Common myeloid progenitor, CD34-positive (primary cell): ENCODE measurements around the gene TBC1D22A.
"Not testable (repeated sequence)": the region's sequence is repeated elsewhere in the genome, so short reads cannot be mapped to it uniquely, and the experiment has no call there.

Experiments
- CTCF ChIA-PET: fragments of 350-600 bp; sonication (Branson Sonifier 250); formaldehyde crosslinking; loops from one replicate; lab custom pipeline; 2021; ENCODE audit warnings: antibody characterized with exemption; lab: Charles Lee
- POLR2A ChIA-PET: fragments of 350-600 bp; sonication (Branson Sonifier 250); formaldehyde crosslinking; loops from one replicate; lab custom pipeline; 2021; ENCODE audit warnings: antibody characterized with exemption; lab: Charles Lee
- DNase-seq, 3 donors: peaks; one replicate each; pipeline versions ENCODE4 v3.0.0 to v3.0.0-alpha.2; 2013
- H3K27ac ChIP-seq, 2 experiments: 1 replicate in 1 of 2; 2 replicates in 1 of 2; pipeline ENCODE4 v1.7.0; 2013; ENCODE audit warnings: inconsistent platforms in 2 of 2, low read length in 2 of 2, mild to moderate bottlenecking in 2 of 2, low read depth in 1 of 2, moderate library complexity in 1 of 2; ENCODE audit not compliant: severe bottlenecking in 2 of 2, insufficient read depth in 1 of 2, poor library complexity in 1 of 2
- H3K27me3 ChIP-seq, 5 experiments: replicated peaks in 2 of 5; 1 replicate in 3 of 5; 2 replicates in 2 of 5; pipeline versions ENCODE4 v1.6.1 to v1.7.0; 2013; ENCODE audit warnings: low read length in 4 of 5, mild to moderate bottlenecking in 2 of 5, moderate library complexity in 2 of 5, inconsistent platforms in 1 of 5; ENCODE audit not compliant: insufficient read depth in 5 of 5, control insufficient read depth in 4 of 5
- H3K36me3 ChIP-seq, 4 experiments: 1 replicate in 2 of 4; 2 replicates in 2 of 4; pipeline versions ENCODE4 v1.6.1 to v1.7.0; 2013; ENCODE audit warnings: low read length in 3 of 4, control low read depth in 1 of 4, mild to moderate bottlenecking in 1 of 4; ENCODE audit not compliant: control insufficient read depth in 4 of 4, insufficient read depth in 4 of 4
- H3K4me1 ChIP-seq, 4 experiments: 1 replicate in 3 of 4; 2 replicates in 1 of 4; pipeline versions ENCODE4 v1.6.1 to v1.7.1; 2013; ENCODE audit warnings: low read length in 3 of 4, mild to moderate bottlenecking in 3 of 4, control low read depth in 1 of 4, inconsistent platforms in 1 of 4, moderate library complexity in 1 of 4; ENCODE audit not compliant: control insufficient read depth in 4 of 4, insufficient read depth in 4 of 4; ENCODE audit errors: control extremely low read depth in 1 of 4
- H3K4me3 ChIP-seq, 7 experiments: 1 replicate in 4 of 7; 2 replicates in 3 of 7; pipeline versions ENCODE4 v1.5.1 to v1.7.0; 2013; ENCODE audit warnings: mild to moderate bottlenecking in 7 of 7, low read length in 6 of 7, moderate library complexity in 6 of 7, inconsistent platforms in 2 of 7, low read depth in 2 of 7, control low read depth in 1 of 7; ENCODE audit not compliant: insufficient read depth in 4 of 7, control insufficient read depth in 1 of 7; ENCODE audit errors: extremely low read depth in 1 of 7
- H3K9me3 ChIP-seq, 5 experiments: 1 replicate in 4 of 5; 2 replicates in 1 of 5; pipeline versions ENCODE4 v1.6.1 to v1.7.1; 2013; ENCODE audit warnings: low read length in 4 of 5, mild to moderate bottlenecking in 2 of 5, inconsistent platforms in 1 of 5, low read depth in 1 of 5, moderate library complexity in 1 of 5; ENCODE audit not compliant: control insufficient read depth in 4 of 5, insufficient read depth in 2 of 5; ENCODE audit errors: control extremely low read depth in 1 of 5
- WGBS: methylation state at CpG from one replicate; pipeline ENCODE4 v1.1.5; 2013; ENCODE audit not compliant: insufficient coverage; 5-methylcytosine and 5-hydroxymethylcytosine counted together

The TBC1D22A gene

GRCh38 chr22:46976143-46976542 is 213.7 kb downstream of the TBC1D22A start:
- ChIA-PET CTCF (no interaction called here), POLR2A (interaction anchor here (0.6 kb wide), 1 partner anchor 1157 kb away, joined by 3 read pairs; no protein-coding TSS in a partner anchor)
- Histone ChIP-seq H3K4me1 (peaks cover 0 to 3% (median 0%) of the 10 kb centered on the region in 4 experiments), H3K27me3 (no peaks in the 10 kb centered on the region), H3K9me3 (peaks cover 0 to 5% (median 0%) of the 10 kb centered on the region in 5 experiments), H3K27ac (no peak overlapping the region), H3K4me3 (no peak overlapping the region), H3K36me3 (peaks cover 6 to 40% (median 23%) of the 10 kb centered on the region in 4 experiments)
- no peak for DNase-seq
- WGBS = 97% methylated on average over 13 of the region's 13 CpGs

- no peak for DNase-seq
- CTCF ChIA-PET = interaction anchor here (0.8 kb wide), 1 partner anchor 50 kb away, joined by 3 read pairs; no protein-coding TSS in a partner anchor
- Histone ChIP-seq H3K9me3 (peaks cover 0 to 5% (median 0%) of the 10 kb centered on the region in 5 experiments), H3K27ac (no peak overlapping the region), H3K36me3 (peaks cover 6 to 40% (median 23%) of the 10 kb centered on the region in 4 experiments), H3K4me3 (no peak overlapping the region), H3K4me1 (peaks cover 0 to 3% (median 0%) of the 10 kb centered on the region in 4 experiments), H3K27me3 (no peaks in the 10 kb centered on the region)
- POLR2A ChIA-PET = no interaction called here
- 98% methylated on average over 10 of the region's 10 CpGs for WGBS
These were observed 214.1 kb downstream of the TBC1D22A start for GRCh38 chr22:46976598-46976997.

- Histone ChIP-seq H3K4me3 (no peak overlapping the region), H3K4me1 (peaks cover 0 to 7% (median 0%) of the 10 kb centered on the region in 4 experiments), H3K27ac (no peak overlapping the region), H3K27me3 (no peaks in the 10 kb centered on the region), H3K36me3 (peaks cover 6 to 40% (median 23%) of the 10 kb centered on the region in 4 experiments), H3K9me3 (peaks cover 0 to 5% (median 0%) of the 10 kb centered on the region in 5 experiments)
- ChIA-PET CTCF (interaction anchor here (0.8 to 1.0 kb wide), 3 partner anchors 35 to 171 kb away, joined by 3 read pairs; no protein-coding TSS in a partner anchor), POLR2A (no interaction called here)
- 96% methylated on average over 13 of the region's 14 CpGs for WGBS
- DNase-seq = no peak
These were observed 215.3 kb downstream of the TBC1D22A start for GRCh38 chr22:46977656-46978343.

GRCh38 chr22:46978668-46979067 is 216.2 kb downstream of the TBC1D22A start:
- WGBS = 100% methylated on average over 1 of the region's 12 CpGs
- H3K4me3 ChIP-seq, H3K9me3 ChIP-seq, H3K27me3 ChIP-seq, H3K27ac ChIP-seq, CTCF ChIA-PET, H3K4me1 ChIP-seq, POLR2A ChIA-PET, DNase-seq: not testable (repeated sequence)
- peaks cover 6 to 40% (median 23%) of the 10 kb centered on the region in 4 experiments for H3K36me3 ChIP-seq

- Histone ChIP-seq H3K4me1 (peaks cover 0 to 7% (median 0%) of the 10 kb centered on the region in 4 experiments), H3K27me3 (no peaks in the 10 kb centered on the region), H3K4me3 (no peak overlapping the region), H3K9me3 (peaks cover 0 to 5% (median 0%) of the 10 kb centered on the region in 5 experiments), H3K36me3 (peaks cover under 1 to 35% (median 21%) of the 10 kb centered on the region in 4 experiments), H3K27ac (no peak overlapping the region)
- 98% methylated on average over 10 of the region's 12 CpGs for WGBS
- ChIA-PET POLR2A (no interaction called here), CTCF (no interaction called here)
- DNase-seq = no peak
These were observed 217.1 kb downstream of the TBC1D22A start for GRCh38 chr22:46979506-46979905.

- ChIA-PET CTCF (no interaction called here), POLR2A (no interaction called here)
- 100% methylated on average over 3 of the region's 3 CpGs for WGBS
- H3K27me3 ChIP-seq = no peaks in the 10 kb centered on the region
- H3K36me3 ChIP-seq = peaks cover 0 to 26% (median 16%) of the 10 kb centered on the region in 4 experiments
- peaks cover 0 to 5% (median 0%) of the 10 kb centered on the region in 5 experiments for H3K9me3 ChIP-seq
- peaks cover 0 to 7% (median 0%) of the 10 kb centered on the region in 4 experiments for H3K4me1 ChIP-seq
- H3K27ac ChIP-seq = no peak overlapping the region
- H3K4me3 ChIP-seq = no peak overlapping the region
- no peak for DNase-seq
These were observed 217.9 kb downstream of the TBC1D22A start for GRCh38 chr22:46980392-46980791.

GRCh38 chr22:46982635-46983034 is 220.2 kb downstream of the TBC1D22A start:
- peaks cover 0 to 15% (median 10%) of the 10 kb centered on the region in 4 experiments for H3K36me3 ChIP-seq
- DNase-seq = no peak
- H3K4me3 ChIP-seq = no peak overlapping the region
- H3K27ac ChIP-seq = no peak overlapping the region
- peaks cover 0 to 7% (median 0%) of the 10 kb centered on the region in 4 experiments for H3K4me1 ChIP-seq
- no peaks in the 10 kb centered on the region for H3K27me3 ChIP-seq
- ChIA-PET CTCF (no interaction called here), POLR2A (no interaction called here)
- H3K9me3 ChIP-seq = peaks cover 0 to 5% (median 0%) of the 10 kb centered on the region in 5 experiments
- 98% methylated on average over 11 of the region's 14 CpGs for WGBS
